GM12878 (cell line): ENCODE results near the gene HSPA1B.
"Not testable (repeated sequence)": the region's sequence is repeated elsewhere in the genome, so short reads cannot be mapped to it uniquely, and the experiment has no call there.

Experiments
- CTCF ChIP-seq, 3 experiments: IDR thresholded peaks in 2 of 3; conservative IDR thresholded peaks in 1 of 3; 2 replicates each; pipeline ENCODE4 v1.5.1; 2011; ENCODE audit warnings: low read depth in 3 of 3, low read length in 3 of 3, mild to moderate bottlenecking in 3 of 3, control low read depth in 2 of 3, moderate library complexity in 2 of 3, inconsistent platforms in 1 of 3, mixed read lengths in 1 of 3; ENCODE audit not compliant: control insufficient read depth in 2 of 3, insufficient read depth in 1 of 3; ENCODE audit errors: extremely low read depth in 1 of 3
- E2F4 ChIP-seq: IDR thresholded peaks from 2 replicates; pipeline ENCODE4 v1.6.1; 2012; ENCODE audit warnings: low read depth, low read length, improper control_type of control experiment
- NFYB ChIP-seq: IDR thresholded peaks from 2 replicates; pipeline ENCODE4 v1.6.1; 2011; ENCODE audit warnings: low read depth, mild to moderate bottlenecking, low read length, improper control_type of control experiment, moderate library complexity; ENCODE audit not compliant: insufficient read depth
- YY1 ChIP-seq: IDR thresholded peaks from 2 replicates; pipeline ENCODE4 v1.6.1; 2011; ENCODE audit warnings: low read depth, mild to moderate bottlenecking, low read length

GRCh38 chr6:31864123-31864562, 36.6 kb downstream of the HSPA1B start:
- TF ChIP-seq YY1; CTCF (IDR thresholded peaks at IDR 0.05 in 2 of 3, conservative IDR thresholded peaks at IDR 0.05 in 1 of 3; ENCODE audit: control insufficient read depth in 2 of 3, extremely low read depth in 1 of 3, insufficient read depth in 1 of 3, low read depth in 3 of 3, low read length in 3 of 3); E2F4; NFYB: not testable (repeated sequence)
